HCT116 (cell line): ENCODE measurements around the gene RBKS. TPM values are rescaled to one million over a fixed set of nuclear protein-coding genes. Genes with fewer than 3 reads are reported as not detected.

Source experiments
- ATAC-seq: fragments of 200-7000 bp; cut with Tn5 transposase; 2 replicates; pipeline ENCODE4 v1.9.1; 2020; ENCODE audit warnings: mild to moderate bottlenecking, moderate library complexity
- BruUV-seq: library from RNA; stranded (reverse); fragments of 400-500 nt; replicated peaks from 2 replicates; lab custom pipeline; 2021; lab: Mats Ljungman, UMichigan
- CTCF ChIA-PET: fragments of 300-600 bp; sonication (Branson Sonifier 250); formaldehyde crosslinking; loops from one replicate; lab custom pipeline; 2021; ENCODE audit warnings: antibody characterized with exemption; lab: Charles Lee
- POLR2A ChIA-PET: fragments of 300-600, 350-600 bp; sonication (Branson Sonifier 250); formaldehyde crosslinking; loops from one replicate; lab custom pipeline; 2021; ENCODE audit warnings: antibody characterized with exemption; lab: Charles Lee
- RAD21 ChIA-PET, 2 experiments: fragments of 300-600 bp; sonication (Branson Sonifier 250); formaldehyde crosslinking; loops; one replicate each; lab custom pipeline; 2023; ENCODE audit warnings: low total read pairs in 2 of 2; ENCODE audit not compliant: uncharacterized antibody in 2 of 2, unreplicated experiment in 2 of 2, low non-redundant PET in 1 of 2; lab: Charles Lee
- DNase-seq: peaks from one replicate; pipeline ENCODE4 v3.0.0-alpha.2; 2010; ENCODE audit warnings: low read depth, low spot score
- H2AFZ ChIP-seq: fragments of 200-600 bp; shearing (Covaris generic), sonication (generic); 2 replicates; pipeline ENCODE4 v1.6.1; 2017; ENCODE audit warnings: low read depth, mixed run types, mixed read lengths, antibody characterized with exemption, low read length; ENCODE audit not compliant: poor library complexity, severe bottlenecking
- H3K27ac ChIP-seq: 2 replicates; pipeline ENCODE4 v1.5.1; 2012; ENCODE audit warnings: low read depth, low read length
- H3K27me3 ChIP-seq: fragments of 200-600 bp; sonication (generic); 2 replicates; pipeline ENCODE4 v1.6.1; 2016; ENCODE audit warnings: mixed run types, low read length, mixed read lengths; ENCODE audit not compliant: insufficient read depth
- H3K36me3 ChIP-seq, 2 experiments: fragments of 200-500 bp in 1 of 2; fragments of 200-600 bp in 1 of 2; sonication (Bioruptor generic) in 1 of 2; sonication (generic) in 1 of 2; 2 replicates each; pipeline versions ENCODE4 v1.5.1 to v1.6.1; 2014 to 2016; ENCODE audit warnings: low read length in 2 of 2, inconsistent platforms in 1 of 2, mixed read lengths in 1 of 2, mixed run types in 1 of 2; ENCODE audit not compliant: insufficient read depth in 2 of 2, control insufficient read depth in 1 of 2
- H3K4me1 ChIP-seq, 2 experiments: fragments of 200-600 bp in 1 of 2; sonication (generic) in 1 of 2; 2 replicates each; pipeline versions ENCODE4 v1.5.1 to v1.6.1; 2012 to 2017; ENCODE audit warnings: low read length in 2 of 2, inconsistent platforms in 1 of 2, mild to moderate bottlenecking in 1 of 2, mixed read lengths in 1 of 2, mixed run types in 1 of 2, moderate library complexity in 1 of 2; ENCODE audit not compliant: insufficient read depth in 2 of 2, control insufficient read depth in 1 of 2
- H3K4me2 ChIP-seq: fragments of 200-600 bp; sonication (generic); 2 replicates; pipeline ENCODE4 v1.6.1; 2017; ENCODE audit warnings: mixed run types, low read length, mixed read lengths
- H3K4me3 ChIP-seq, 2 experiments: fragments of 200-600 bp in 1 of 2; sonication (generic) in 1 of 2; replicated peaks in 1 of 2; 2 replicates each; pipeline ENCODE4 v1.5.1; 2011 to 2016; ENCODE audit warnings: low read length in 2 of 2, control low read depth in 1 of 2, low read depth in 1 of 2, mild to moderate bottlenecking in 1 of 2, mixed read lengths in 1 of 2, mixed run types in 1 of 2
- H3K79me2 ChIP-seq: fragments of 200-600 bp; sonication (generic); 2 replicates; pipeline ENCODE4 v1.6.1; 2017; ENCODE audit warnings: mild to moderate bottlenecking, mixed run types, low read length, moderate library complexity, mixed read lengths; ENCODE audit not compliant: insufficient read depth
- H3K9ac ChIP-seq: fragments of 200-600 bp; sonication (generic); 2 replicates; pipeline ENCODE4 v1.6.1; 2016; ENCODE audit warnings: low read length, mixed read lengths
- H3K9me2 ChIP-seq: fragments of 200-600 bp; sonication (generic), shearing (Covaris generic); 2 replicates; pipeline ENCODE4 v1.6.1; 2017; ENCODE audit warnings: mixed run types, mild to moderate bottlenecking, moderate library complexity; ENCODE audit not compliant: insufficient read depth
- H3K9me3 ChIP-seq, 2 experiments: fragments of 200-500 bp in 1 of 2; fragments of 200-600 bp in 1 of 2; sonication (Bioruptor generic) in 1 of 2; sonication (generic) in 1 of 2; 2 replicates each; pipeline ENCODE4 v1.6.1; 2014 to 2017; ENCODE audit warnings: low read length in 2 of 2, mixed read lengths in 2 of 2, inconsistent platforms in 1 of 2, low read depth in 1 of 2, mild to moderate bottlenecking in 1 of 2, mixed run types in 1 of 2, moderate library complexity in 1 of 2; ENCODE audit not compliant: control insufficient read depth in 1 of 2, insufficient read depth in 1 of 2
- H4K20me1 ChIP-seq: fragments of 200-600 bp; sonication (generic), shearing (Covaris generic); 2 replicates; pipeline ENCODE4 v1.6.1; 2017; ENCODE audit warnings: mixed run types, mild to moderate bottlenecking, moderate library complexity; ENCODE audit not compliant: insufficient read depth
- EZH2 ChIP-seq: fragments of 200-600 bp; sonication (generic); IDR thresholded peaks from 2 replicates; pipeline ENCODE4 v1.6.1; 2017; ENCODE audit warnings: antibody characterized with exemption, mixed run types
- FOSL1 ChIP-seq: IDR thresholded peaks from 2 replicates; pipeline ENCODE4 v1.6.1; 2012; ENCODE audit warnings: low read depth
- SIN3A ChIP-seq: IDR thresholded peaks from 2 replicates; pipeline ENCODE4 v1.6.1; 2012; ENCODE audit warnings: low read depth
- SRF ChIP-seq: IDR thresholded peaks from 2 replicates; pipeline ENCODE4 v1.6.1; 2012; ENCODE audit warnings: low read depth
- ZBTB33 ChIP-seq: IDR thresholded peaks from 2 replicates; pipeline ENCODE4 v1.6.1; 2011; ENCODE audit warnings: mild to moderate bottlenecking, low read length, moderate library complexity; ENCODE audit not compliant: insufficient replicate concordance; ENCODE audit errors: extremely low read depth
- ZFX ChIP-seq: fragments of 450-650 bp; IDR thresholded peaks from 2 replicates; pipeline ENCODE4 v1.6.1; 2017
- intact Hi-C: fragments of 100-400 bp; cut with micrococcal nuclease; formaldehyde crosslinking; loops from 2 replicates; pipeline ENCODE4 v1.10.0; 2022
- total RNA-seq: library from RNA; stranded (reverse); gene quantifications from one replicate; pipeline ENCODE4 v1.2.1, GENCODE V29; 2021; ENCODE audit not compliant: unreplicated experiment

The RBKS gene
- total RNA-seq, 1 experiment from 2014 or later, result 2.4 TPM

GRCh38 chr2:27838502-27838901 is 51.7 kb downstream of the RBKS start (continued):
- no peak for TF ChIP-seq EZH2
- TF ChIP-seq ZBTB33, result no peak
- TF ChIP-seq SIN3A, result no peak
- TF ChIP-seq ZFX, result no peak

- intact Hi-C loops, result no loop called here
- POLR2A ChIA-PET, result no interaction called here
These were observed 56.3 kb downstream of the RBKS start for GRCh38 chr2:27833931-27834330.

GRCh38 chr2:27832396-27832795 is 57.8 kb downstream of the RBKS start:
- TF ChIP-seq FOSL1, result no peak
- H3K9me2 ChIP-seq, result no peaks in the 10 kb centered on the region
- intact Hi-C loops, result no loop called here
- no peak overlapping the region for H3K27ac ChIP-seq
- DNase-seq (no peak), ATAC-seq (no peak)
- no peaks in the 10 kb centered on the region for H3K36me3 ChIP-seq
- no peaks in the 10 kb centered on the region for H3K9me3 ChIP-seq
- no peak overlapping the region for H3K4me2 ChIP-seq
- ChIA-PET RAD21 (no interaction called here), POLR2A (no interaction called here), CTCF (no interaction called here)
- no peaks in the 10 kb centered on the region for H3K4me1 ChIP-seq
- H2AFZ ChIP-seq, result no peak overlapping the region
- no TSS peak for BruUV-seq
- H3K9ac ChIP-seq, result no peak overlapping the region
- no peak overlapping the region for H3K4me3 ChIP-seq
- H3K27me3 ChIP-seq, result no peaks in the 10 kb centered on the region
- no peaks in the 10 kb centered on the region for H4K20me1 ChIP-seq
- no peaks in the 10 kb centered on the region for H3K79me2 ChIP-seq

More at GRCh38 chr2:27833931-27834330, 56.3 kb downstream of the RBKS start:
- H3K27ac ChIP-seq, result no peak overlapping the region
- BruUV-seq, result no TSS peak
- ATAC-seq, result no peak
- no peak overlapping the region for H2AFZ ChIP-seq
- H3K9me2 ChIP-seq, result no peaks in the 10 kb centered on the region; the same call in 1 of the 2 replicates
- TF ChIP-seq SRF, result no peak
- TF ChIP-seq, all 23 proteins: peak for 0
- no peaks in the 10 kb centered on the region for H3K4me1 ChIP-seq
- no peak overlapping the region for H3K4me2 ChIP-seq
- H3K9me3 ChIP-seq, result no peaks in the 10 kb centered on the region
- no peak for DNase-seq
- ChIA-PET CTCF (no interaction called here), RAD21 (no interaction called here)
- no peaks in the 10 kb centered on the region for H3K27me3 ChIP-seq
- no peaks in the 10 kb centered on the region for H3K36me3 ChIP-seq
- no peaks in the 10 kb centered on the region for H3K79me2 ChIP-seq
- no peaks in the 10 kb centered on the region for H4K20me1 ChIP-seq
- no peak overlapping the region for H3K4me3 ChIP-seq
- H3K9ac ChIP-seq, result no peak overlapping the region
